HEK293T (cell line): ENCODE results near the gene TMC8.

Source experiments
- FOXK2 ChIP-seq: fragments of 450-650 bp; IDR thresholded peaks from 2 replicates; pipeline ENCODE4 v1.6.1; 2016; ENCODE audit warnings: mild to moderate bottlenecking
- LEF1 ChIP-seq: fragments of 450-650 bp; IDR thresholded peaks from 2 replicates; pipeline ENCODE4 v1.6.1; 2017; ENCODE audit warnings: mild to moderate bottlenecking, borderline replicate concordance
- TARDBP ChIP-seq: fragments of 450-650 bp; IDR thresholded peaks from 2 replicates; pipeline ENCODE4 v1.6.1; 2016

- TF ChIP-seq FOXK2 (no peak), TARDBP (no peak), LEF1 (no peak)
Measured at GRCh38 chr17:78117027-78117981, 13.3 kb upstream of the TMC8 start.
